HG03439 (cell line): Measurements from ENCODE around the gene INSYN2B.
"Not testable (repeated sequence)": the region's sequence is repeated elsewhere in the genome, so short reads cannot be mapped to it uniquely, and the experiment has no call there.

Source experiments
- ATAC-seq: cut with Tn5 transposase; IDR thresholded peaks from one replicate; pipeline ENCODE4 v1.9.1; 2021; ENCODE audit warnings: mild to moderate bottlenecking, moderate library complexity; ENCODE audit not compliant: unreplicated experiment

Gene INSYN2B

GRCh38 chr5:169860585-169860984 lies 119.7 kb downstream of the INSYN2B start:
- no peak for ATAC-seq

- ATAC-seq = no peak
These were observed 123.7 kb downstream of the INSYN2B start for GRCh38 chr5:169856571-169856970.

- ATAC-seq = no peak
These were observed 128.9 kb downstream of the INSYN2B start for GRCh38 chr5:169851321-169851850.

GRCh38 chr5:169850409-169850808 lies 129.9 kb downstream of the INSYN2B start:
- ATAC-seq = no peak

- ATAC-seq = no peak
These were observed 131.5 kb downstream of the INSYN2B start for GRCh38 chr5:169848792-169849191.

GRCh38 chr5:169848271-169848670 lies 132.0 kb downstream of the INSYN2B start:
- ATAC-seq = no peak

GRCh38 chr5:169847519-169847918 lies 132.8 kb downstream of the INSYN2B start:
- ATAC-seq = no peak

- no peak for ATAC-seq
These were observed 137.6 kb downstream of the INSYN2B start for GRCh38 chr5:169842699-169843098.

GRCh38 chr5:169840405-169840804 lies 139.9 kb downstream of the INSYN2B start:
- no peak for ATAC-seq

- ATAC-seq = peak; percentile 68
These were observed 141.6 kb downstream of the INSYN2B start for GRCh38 chr5:169838688-169839087.

- ATAC-seq = no peak
These were observed 142.6 kb downstream of the INSYN2B start for GRCh38 chr5:169837686-169838085.

GRCh38 chr5:169836835-169837536 lies 143.3 kb downstream of the INSYN2B start:
- ATAC-seq = no peak

GRCh38 chr5:169834540-169834939 lies 145.8 kb downstream of the INSYN2B start:
- not testable (repeated sequence) for ATAC-seq

- not testable (repeated sequence) for ATAC-seq
These were observed 146.5 kb downstream of the INSYN2B start for GRCh38 chr5:169833681-169834292.

GRCh38 chr5:169832845-169833244 lies 147.4 kb downstream of the INSYN2B start:
- no peak for ATAC-seq

GRCh38 chr5:169832304-169832703 lies 148.0 kb downstream of the INSYN2B start:
- no peak for ATAC-seq

- ATAC-seq = no peak
These were observed 149.0 kb downstream of the INSYN2B start for GRCh38 chr5:169831331-169831730.

GRCh38 chr5:169828385-169828784 lies 151.9 kb downstream of the INSYN2B start:
- no peak for ATAC-seq

GRCh38 chr5:169827769-169828168 lies 152.5 kb downstream of the INSYN2B start:
- no peak for ATAC-seq

GRCh38 chr5:169826618-169827017 lies 153.7 kb downstream of the INSYN2B start:
- ATAC-seq = no peak

GRCh38 chr5:169817031-169817430 lies 163.3 kb downstream of the INSYN2B start:
- no peak for ATAC-seq

- ATAC-seq = no peak
These were observed 165.8 kb downstream of the INSYN2B start for GRCh38 chr5:169814522-169814921.
